Measurements from ENCODE around the gene IFT25. TPM values are rescaled to one million over a fixed set of nuclear protein-coding genes. Genes with fewer than 3 reads are reported as not detected.

Gene IFT25
- total RNA-seq, 1 donor from 2014 or later = 11.1 TPM

- DNase-seq = no peak
These were observed 18.1 kb downstream of the IFT25 start for GRCh38 chr1:53927376-53927881.

- DNase-seq = no peak
These were observed 25.8 kb downstream of the IFT25 start for GRCh38 chr1:53919675-53920066.

- no peak for DNase-seq
These were observed 27.2 kb downstream of the IFT25 start for GRCh38 chr1:53918343-53918742.

GRCh38 chr1:53913352-53914033 lies 32.0 kb downstream of the IFT25 start:
- no peak for DNase-seq

- DNase-seq = no peak
These were observed 34.1 kb downstream of the IFT25 start for GRCh38 chr1:53911442-53911841.

- DNase-seq = no peak
These were observed 35.6 kb downstream of the IFT25 start for GRCh38 chr1:53909946-53910345.

- no peak for DNase-seq
These were observed 39.4 kb downstream of the IFT25 start for GRCh38 chr1:53906121-53906520.

GRCh38 chr1:53905509-53905908 lies 40.0 kb downstream of the IFT25 start:
- no peak for DNase-seq

GRCh38 chr1:53902235-53903138 lies 43.0 kb downstream of the IFT25 start:
- no peak for DNase-seq

GRCh38 chr1:53899708-53900107 lies 45.8 kb downstream of the IFT25 start:
- DNase-seq = no peak

- peak; percentile 58 for DNase-seq
These were observed 46.3 kb downstream of the IFT25 start for GRCh38 chr1:53899206-53899628.

GRCh38 chr1:53896635-53897229 lies 48.8 kb downstream of the IFT25 start:
- peak; percentile 47 for DNase-seq

- DNase-seq = no peak
These were observed 50.1 kb downstream of the IFT25 start for GRCh38 chr1:53895421-53895820.

- DNase-seq = no peak
These were observed 50.9 kb downstream of the IFT25 start for GRCh38 chr1:53894644-53895043.

GRCh38 chr1:53893999-53894636 lies 51.4 kb downstream of the IFT25 start, which contains the start of gene DIO1:
DIO1 (plus strand) TSS chr1:53894187; CDS start chr1:53894211, 24 bp downstream.
- no peak for DNase-seq

GRCh38 chr1:53892911-53893310 lies 52.6 kb downstream of the IFT25 start:
- no peak for DNase-seq

- DNase-seq = no peak
These were observed 53.8 kb downstream of the IFT25 start for GRCh38 chr1:53891678-53892077.

- no peak for DNase-seq
These were observed 54.5 kb downstream of the IFT25 start for GRCh38 chr1:53891018-53891417.

GRCh38 chr1:53890522-53890941 lies 55.0 kb downstream of the IFT25 start:
- DNase-seq = peak; percentile 25

GRCh38 chr1:53889304-53890298 lies 55.9 kb downstream of the IFT25 start, which contains the start of gene YIPF1:
YIPF1 (minus strand) TSS chr1:53889797; CDS start chr1:53888937, 860 bp downstream.
- DNase-seq = peak; percentile 95

GRCh38 chr1:53888681-53889080 lies 56.8 kb downstream of the IFT25 start:
- DNase-seq = no peak

All from tongue (tissue), 2 donors.